Measurements from ENCODE around the gene CCDC83. TPM values are rescaled to one million over a fixed set of nuclear protein-coding genes. Genes with fewer than 3 reads are reported as not detected.
A peak's percentile ranks its signal among the peaks of the same experiment; 100 is the strongest.
"Not testable (repeated sequence)": the region's sequence is repeated elsewhere in the genome, so short reads cannot be mapped to it uniquely, and the experiment has no call there.

Gene CCDC83
- total RNA-seq, 2 experiments from 2014 or later: not detected

GRCh38 chr11:85918910-85919794 lies 64.0 kb downstream of the CCDC83 start:
- POLR2A ChIA-PET: interaction anchor here (0.8 kb wide), 1 partner anchor 318 kb away, joined by 3 read pairs; no protein-coding TSS in a partner anchor
- Mint-ChIP-seq H3K4me3 (no peak overlapping the region), H3K27me3 (peaks cover 7% of the 10 kb centered on the region), H3K9me3 (ENCODE audit: low read depth) (peaks cover 6% of the 10 kb centered on the region), H3K27ac (no peak overlapping the region), H3K36me3 (ENCODE audit: low read depth) (no peaks in the 10 kb centered on the region), H3K4me1 (peaks cover 7% of the 10 kb centered on the region)
- intact Hi-C loops (cut with DNase I, micrococcal nuclease): no loop called here
- CTCF ChIA-PET: interaction anchor here (0.9 to 1.3 kb wide), 3 partner anchors 123 to 500 kb away, joined by 3 to 4 read pairs (median 3); no protein-coding TSS in a partner anchor
- ATAC-seq (no peak), DNase-seq (no peak)

DNA sequence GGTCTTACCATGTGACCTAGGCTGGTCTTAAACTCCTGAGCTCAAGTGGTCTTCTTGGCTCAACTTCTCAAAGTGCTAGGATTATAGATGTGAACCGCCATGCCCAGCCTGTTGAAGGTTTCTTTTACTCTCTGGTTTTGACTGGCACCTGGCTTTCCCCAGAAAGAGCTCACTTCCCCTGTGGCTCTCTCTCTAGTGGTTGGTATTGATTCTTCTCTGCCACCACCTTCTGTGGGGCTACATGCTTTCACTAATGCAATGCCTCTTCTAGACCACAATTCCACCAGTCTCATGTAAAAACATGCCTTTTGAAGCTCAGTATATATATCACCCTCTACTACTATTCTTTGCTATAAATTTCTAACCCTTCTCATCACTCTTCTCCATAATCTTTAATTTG lies 67.2 kb downstream of the CCDC83 start:
- Mint-ChIP-seq H3K4me1 (peaks cover 7% of the 10 kb centered on the region), H3K27ac (no peak overlapping the region), H3K9me3 (ENCODE audit: low read depth) (no peaks in the 10 kb centered on the region), H3K4me3 (no peak overlapping the region), H3K27me3 (peaks cover 19% of the 10 kb centered on the region), H3K36me3 (ENCODE audit: low read depth) (no peaks in the 10 kb centered on the region)
- ATAC-seq: peak; percentile 76
- ChIA-PET CTCF (interaction anchor here (0.6 to 1.3 kb wide), 2 partner anchors 57 to 430 kb away, joined by 3 to 4 read pairs; no protein-coding TSS in a partner anchor), POLR2A (interaction anchor here (0.7 kb wide), 1 partner anchor 282 kb away, joined by 3 read pairs; no protein-coding TSS in a partner anchor)
- intact Hi-C loops (cut with DNase I, micrococcal nuclease): no loop called here
- DNase-seq: peak; percentile 15

GRCh38 chr11:85923455-85923854 lies 68.3 kb downstream of the CCDC83 start:
- no peaks in the 10 kb centered on the region for H3K36me3 Mint-ChIP-seq (ENCODE audit: low read depth)
- no peak for DNase-seq
- no peak overlapping the region for H3K4me3 Mint-ChIP-seq
- H3K9me3 Mint-ChIP-seq (ENCODE audit: low read depth): no peaks in the 10 kb centered on the region
- peaks cover 7% of the 10 kb centered on the region for H3K4me1 Mint-ChIP-seq
- intact Hi-C loops (cut with DNase I, micrococcal nuclease): no loop called here
- POLR2A ChIA-PET: no interaction called here
- H3K27me3 Mint-ChIP-seq: peaks cover 21% of the 10 kb centered on the region
- no peak overlapping the region for H3K27ac Mint-ChIP-seq
- CTCF ChIA-PET: no interaction called here
- no peak for ATAC-seq

- H3K27ac Mint-ChIP-seq; H3K36me3 Mint-ChIP-seq (ENCODE audit: low read depth); CTCF ChIA-PET; ATAC-seq; H3K4me3 Mint-ChIP-seq; H3K9me3 Mint-ChIP-seq (ENCODE audit: low read depth); DNase-seq; intact Hi-C loops (cut with DNase I, micrococcal nuclease); H3K4me1 Mint-ChIP-seq: not testable (repeated sequence)
- peaks cover 26% of the 10 kb centered on the region for H3K27me3 Mint-ChIP-seq
- POLR2A ChIA-PET: interaction anchor here (0.7 kb wide), 1 partner anchor 72 kb away, joined by 3 read pairs; the partner anchor contains the start of gene CCDC83
Observed at GRCh38 chr11:85926653-85927214, 71.6 kb downstream of the CCDC83 start.

DNA sequence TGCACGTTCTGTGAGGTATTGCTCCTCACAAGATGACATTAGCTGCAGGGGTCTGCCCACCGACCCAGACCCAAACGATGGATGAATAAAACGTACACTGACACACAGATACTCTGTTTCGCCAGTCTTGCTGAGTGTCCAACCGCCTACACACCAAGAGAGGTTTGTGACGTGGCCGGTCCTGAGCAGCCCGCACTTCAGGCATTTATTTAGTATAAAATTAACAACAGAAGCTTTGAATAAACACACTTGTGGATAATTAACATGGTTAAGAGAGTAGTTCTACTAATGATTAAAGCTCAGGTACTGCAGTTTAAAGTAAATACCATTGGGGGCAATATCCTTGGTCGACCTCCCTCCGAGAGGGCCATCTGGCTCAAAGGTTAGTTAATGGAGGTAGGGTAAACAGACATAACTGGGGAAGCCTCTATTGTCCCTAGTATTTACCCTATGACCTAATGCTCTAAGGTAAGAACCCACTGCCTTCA lies 75.7 kb downstream of the CCDC83 start:
- intact Hi-C loops (cut with DNase I, micrococcal nuclease): no loop called here
- Mint-ChIP-seq H3K36me3 (ENCODE audit: low read depth) (no peaks in the 10 kb centered on the region), H3K27me3 (peaks cover 18% of the 10 kb centered on the region), H3K4me3 (no peak overlapping the region), H3K4me1 (no peaks in the 10 kb centered on the region), H3K9me3 (ENCODE audit: low read depth) (no peaks in the 10 kb centered on the region), H3K27ac (no peak overlapping the region)
- no peak for DNase-seq
- CTCF ChIA-PET: interaction anchor here (0.6 kb wide), 1 partner anchor 486 kb away, joined by 3 read pairs; no protein-coding TSS in a partner anchor
- POLR2A ChIA-PET: no interaction called here
- no peak for ATAC-seq

DNA sequence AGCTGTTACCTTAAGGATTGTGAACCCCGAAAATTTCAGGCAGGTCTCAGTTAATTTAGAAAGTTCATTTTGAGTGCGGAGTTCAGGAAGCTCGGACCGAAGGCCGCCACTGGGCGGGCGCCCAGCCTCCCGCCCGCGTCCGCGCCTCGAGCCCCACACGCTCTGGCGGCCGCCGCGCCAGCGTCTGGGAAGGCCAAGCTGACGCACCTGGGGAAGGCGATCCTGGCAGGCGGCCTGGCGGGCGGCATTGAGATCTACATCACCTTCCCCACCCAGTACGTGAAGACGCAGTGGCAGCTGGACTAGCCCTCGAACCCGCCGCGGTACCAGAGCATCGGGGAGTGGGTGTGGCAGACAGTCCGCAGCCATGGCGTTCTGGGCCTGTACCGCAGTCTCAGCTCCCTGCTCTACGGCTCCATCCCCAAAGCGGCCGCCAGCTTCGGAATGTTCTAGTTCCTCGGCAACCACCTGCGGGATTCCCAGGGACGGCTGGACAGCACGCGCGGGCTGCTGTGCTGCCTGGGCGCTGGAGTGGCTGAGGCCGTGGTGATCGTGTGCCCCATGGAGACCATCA lies 79.5 kb downstream of the CCDC83 start:
- Mint-ChIP-seq H3K27me3 (peaks cover 6% of the 10 kb centered on the region), H3K4me3 (no peak overlapping the region), H3K27ac (no peak overlapping the region), H3K36me3 (ENCODE audit: low read depth) (no peaks in the 10 kb centered on the region), H3K9me3 (ENCODE audit: low read depth) (peaks cover 2% of the 10 kb centered on the region), H3K4me1 (peaks cover 6% of the 10 kb centered on the region)
- CTCF ChIA-PET: interaction anchor here (0.5 to 0.7 kb wide), 2 partner anchors 48 to 530 kb away, joined by 4 read pairs; no protein-coding TSS in a partner anchor
- intact Hi-C loops (cut with DNase I, micrococcal nuclease): no loop called here
- ATAC-seq (no peak), DNase-seq (no peak)
- POLR2A ChIA-PET: no interaction called here

- H3K4me3 Mint-ChIP-seq: no peak overlapping the region
- peaks cover 6% of the 10 kb centered on the region for H3K4me1 Mint-ChIP-seq
- H3K36me3 Mint-ChIP-seq (ENCODE audit: low read depth): no peaks in the 10 kb centered on the region
- H3K27me3 Mint-ChIP-seq: peaks cover 4% of the 10 kb centered on the region
- ATAC-seq (no peak), DNase-seq (no peak)
- H3K9me3 Mint-ChIP-seq (ENCODE audit: low read depth): peaks cover 2% of the 10 kb centered on the region
- intact Hi-C loops (cut with DNase I, micrococcal nuclease): no loop called here
- CTCF ChIA-PET: no interaction called here
- POLR2A ChIA-PET: no interaction called here
- no peak overlapping the region for H3K27ac Mint-ChIP-seq
Observed at GRCh38 chr11:85935751-85936150, 80.6 kb downstream of the CCDC83 start.

GRCh38 chr11:85937835-85938234 lies 82.7 kb downstream of the CCDC83 start:
- no peaks in the 10 kb centered on the region for H3K36me3 Mint-ChIP-seq (ENCODE audit: low read depth)
- H3K27me3 Mint-ChIP-seq: peaks cover 2% of the 10 kb centered on the region

DNA sequence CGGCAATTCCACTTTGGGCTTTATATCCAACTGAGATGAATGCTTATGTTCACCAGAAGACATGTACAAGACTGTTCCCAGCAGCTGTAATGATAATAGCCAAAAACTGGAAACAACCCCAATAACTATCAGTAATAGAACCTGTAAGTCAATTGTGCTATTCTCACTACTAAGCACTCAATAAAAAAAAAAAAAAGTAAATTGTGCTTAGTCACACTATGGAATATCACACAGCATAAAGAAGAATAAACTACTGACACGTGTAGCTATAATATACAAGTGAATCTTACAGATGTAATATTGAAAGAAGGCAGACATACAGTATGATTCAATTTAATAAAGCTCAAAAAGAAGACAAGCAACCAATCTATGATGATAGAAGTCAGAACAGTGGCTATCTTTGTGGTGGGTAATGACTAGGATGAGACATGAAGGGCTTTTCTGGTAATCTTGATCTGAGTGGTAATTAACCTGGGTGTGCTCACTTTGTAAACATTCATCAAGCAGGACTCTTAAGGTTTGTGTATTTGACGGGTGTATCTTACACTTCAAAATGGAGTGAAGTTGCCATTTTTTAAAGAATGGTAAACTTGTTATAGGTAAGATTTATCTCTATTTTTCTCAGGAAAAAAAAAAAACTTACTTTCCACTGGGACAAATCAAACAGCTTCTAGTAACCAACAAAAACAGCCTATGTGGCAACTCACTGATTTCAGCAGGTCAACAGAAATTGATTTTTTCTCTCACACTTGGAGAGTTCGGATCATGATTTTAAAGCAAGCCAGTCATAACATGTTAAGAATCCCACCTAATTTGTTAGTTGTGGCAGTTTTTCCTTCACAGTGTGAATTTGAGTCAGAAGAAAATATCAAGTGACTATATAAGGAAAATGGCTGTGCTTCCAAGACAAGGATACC lies 84.2 kb downstream of the CCDC83 start:
- ATAC-seq (peak; percentile 77), DNase-seq (no peak)
- CTCF ChIA-PET: interaction anchor here (1.0 to 1.8 kb wide), 2 partner anchors 17 to 865 kb away, joined by 5 to 6 read pairs; no protein-coding TSS in a partner anchor
- H3K36me3 Mint-ChIP-seq (ENCODE audit: low read depth): no peaks in the 10 kb centered on the region
- peaks cover 6% of the 10 kb centered on the region for H3K4me1 Mint-ChIP-seq
- H3K27ac Mint-ChIP-seq: no peak overlapping the region
- peaks cover 2% of the 10 kb centered on the region for H3K9me3 Mint-ChIP-seq (ENCODE audit: low read depth)
- POLR2A ChIA-PET: interaction anchor here (0.6 to 0.7 kb wide), 3 partner anchors 9 to 141 kb away, joined by 3 to 8 read pairs (median 4); no protein-coding TSS in a partner anchor
- H3K4me3 Mint-ChIP-seq: no peak overlapping the region
- intact Hi-C loops (cut with DNase I, micrococcal nuclease): loop anchor here (2.0 to 10.0 kb wide), 2 partner anchors 475 to 479 kb away; no protein-coding TSS in a partner anchor
- H3K27me3 Mint-ChIP-seq: no peaks in the 10 kb centered on the region

More at GRCh38 chr11:85937835-85938234, 82.7 kb downstream of the CCDC83 start:
- DNase-seq (no peak), ATAC-seq (no peak)
- CTCF ChIA-PET: interaction anchor here (0.8 kb wide), 1 partner anchor 13 kb away, joined by 3 read pairs; no protein-coding TSS in a partner anchor
- Mint-ChIP-seq H3K4me3 (no peak overlapping the region), H3K9me3 (ENCODE audit: low read depth) (peaks cover 2% of the 10 kb centered on the region), H3K27ac (no peak overlapping the region), H3K4me1 (peaks cover 6% of the 10 kb centered on the region)
- POLR2A ChIA-PET: no interaction called here
- intact Hi-C loops (cut with DNase I, micrococcal nuclease): no loop called here

- ChIA-PET POLR2A (no interaction called here), CTCF (interaction anchor here (0.7 kb wide), 1 partner anchor 321 kb away, joined by 3 read pairs; no protein-coding TSS in a partner anchor)
- peaks cover 18% of the 10 kb centered on the region for H3K4me1 Mint-ChIP-seq
- H3K27ac Mint-ChIP-seq: no peak overlapping the region
- no peaks in the 10 kb centered on the region for H3K27me3 Mint-ChIP-seq
- peaks cover 14% of the 10 kb centered on the region for H3K36me3 Mint-ChIP-seq (ENCODE audit: low read depth)
- no peak overlapping the region for H3K4me3 Mint-ChIP-seq
- intact Hi-C loops (cut with DNase I, micrococcal nuclease): loop anchor here (1.0 to 10.0 kb wide), 3 partner anchors 473 to 877 kb away; no protein-coding TSS in a partner anchor
- peak; percentile 73 for DNase-seq
- peaks cover 19% of the 10 kb centered on the region for H3K9me3 Mint-ChIP-seq (ENCODE audit: low read depth)
- peak; percentile 72 for ATAC-seq
Observed at GRCh38 chr11:85941380-85941973, 86.3 kb downstream of the CCDC83 start.
